Right atrium auricular region (tissue), 2 donors: ENCODE results near the gene CDK4. TPM values are rescaled to one million over a fixed set of nuclear protein-coding genes. Genes with fewer than 3 reads are reported as not detected.

ENCODE experiments used
- DNase-seq: peaks from one replicate; pipeline ENCODE4 v3.0.0-alpha.2; 2019; ENCODE audit warnings: low spot score
- H3K27ac ChIP-seq, 2 donors: fragments of 200-600 bp; sonication (generic); 1 replicate in 1 of 2; 2 replicates in 1 of 2; pipeline ENCODE4 v1.5.1; 2016 to 2019
- H3K27me3 ChIP-seq, 2 donors: fragments of 200-600 bp; sonication (generic); one replicate each; pipeline versions ENCODE4 v1.5.1 to v1.6.0; 2017 to 2019
- H3K36me3 ChIP-seq: fragments of 200-600 bp; sonication (generic); one replicate; pipeline ENCODE4 v1.5.1; 2016
- H3K4me1 ChIP-seq, 2 donors: fragments of 200-600 bp; sonication (generic); one replicate each; pipeline versions ENCODE4 v1.5.1 to v1.6.0; 2017 to 2019
- H3K4me3 ChIP-seq, 2 donors: fragments of 200-600 bp; sonication (generic); 1 replicate in 1 of 2; 2 replicates in 1 of 2; pipeline ENCODE4 v1.5.1; 2017 to 2019; ENCODE audit warnings: mild to moderate bottlenecking in 1 of 2, moderate library complexity in 1 of 2
- H3K9me3 ChIP-seq, 2 donors: fragments of 200-600 bp; sonication (generic); one replicate each; pipeline ENCODE4 v1.5.1; 2019
- total RNA-seq, 2 donors: library from RNA; depleted of rRNA; stranded (reverse); fragments of >200 nt; gene quantifications; one replicate each; pipeline ENCODE4 v1.1.0, GENCODE V29; 2016
- TF ChIP-seq, protein P1 (sequence below), 2 donors: fragments of 200-600 bp; sonication (generic); IDR thresholded peaks; one replicate each; pipeline ENCODE4 v1.5.1; 2019; ENCODE audit warnings: antibody characterized with exemption in 2 of 2

CDK4 gene
- total RNA-seq: 10 to 100 TPM; 32.1 to 59.7 TPM

DNA sequence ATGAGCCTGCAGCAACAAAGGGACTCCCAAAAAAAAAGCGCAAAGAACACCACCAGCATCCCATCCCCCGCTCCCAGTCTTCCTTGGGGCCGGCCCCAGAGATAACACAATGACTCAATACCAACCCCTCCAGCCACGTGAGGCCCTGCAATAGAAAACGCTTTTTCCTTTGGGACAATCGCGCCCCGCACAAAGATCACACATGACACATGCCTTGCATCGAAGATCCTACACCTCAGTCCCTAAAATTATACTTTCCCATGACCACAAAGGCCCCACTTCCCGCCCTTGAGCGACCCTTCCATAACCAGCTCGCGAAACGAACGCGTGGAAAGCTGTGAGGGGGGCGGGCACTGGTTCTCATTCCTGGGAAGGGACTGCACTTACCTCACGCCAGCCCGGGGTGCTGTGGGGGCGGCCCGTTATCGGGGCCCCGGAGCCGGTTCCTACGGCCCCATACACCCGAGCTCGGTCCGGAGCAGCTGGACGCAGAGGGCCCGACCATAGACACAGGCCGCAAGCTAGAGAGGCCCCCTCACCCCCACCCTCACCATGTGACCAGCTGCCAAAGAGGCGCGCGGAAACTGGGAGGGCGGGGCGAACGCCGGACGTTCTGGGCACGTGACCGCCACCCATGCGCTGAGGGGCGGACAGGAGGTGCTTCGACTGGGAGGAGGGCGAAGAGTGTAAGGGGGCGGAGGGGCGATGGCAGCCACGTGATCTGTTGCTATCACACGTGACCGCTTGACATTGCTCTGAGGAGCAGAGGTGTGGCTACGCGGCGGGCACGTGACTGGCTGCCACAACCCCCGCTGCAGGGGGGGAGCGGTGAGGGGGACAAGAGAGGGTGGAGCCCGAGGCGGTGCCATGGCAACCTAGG, at the start of gene CDK4:
CDK4 (minus strand) TSS at position 523 of the 880 bp plus-strand sequence. CDS start 593 bp downstream, outside the sequence.
- peak; percentile 100 for DNase-seq
- Histone ChIP-seq H3K4me3 (peak within 1 kb of the TSS; percentile 66 to 77), H3K27me3 (no peaks in the 10 kb centered on the region), H3K4me1 (peaks cover 0 to 36% of the 10 kb centered on the region in 2 donors), H3K9me3 (no peaks in the 10 kb centered on the region), H3K36me3 (peaks cover 33% of the 10 kb centered on the region), H3K27ac (peak within 1 kb of the TSS; percentile 92 to 93)
- TF ChIP-seq, protein P1, sequence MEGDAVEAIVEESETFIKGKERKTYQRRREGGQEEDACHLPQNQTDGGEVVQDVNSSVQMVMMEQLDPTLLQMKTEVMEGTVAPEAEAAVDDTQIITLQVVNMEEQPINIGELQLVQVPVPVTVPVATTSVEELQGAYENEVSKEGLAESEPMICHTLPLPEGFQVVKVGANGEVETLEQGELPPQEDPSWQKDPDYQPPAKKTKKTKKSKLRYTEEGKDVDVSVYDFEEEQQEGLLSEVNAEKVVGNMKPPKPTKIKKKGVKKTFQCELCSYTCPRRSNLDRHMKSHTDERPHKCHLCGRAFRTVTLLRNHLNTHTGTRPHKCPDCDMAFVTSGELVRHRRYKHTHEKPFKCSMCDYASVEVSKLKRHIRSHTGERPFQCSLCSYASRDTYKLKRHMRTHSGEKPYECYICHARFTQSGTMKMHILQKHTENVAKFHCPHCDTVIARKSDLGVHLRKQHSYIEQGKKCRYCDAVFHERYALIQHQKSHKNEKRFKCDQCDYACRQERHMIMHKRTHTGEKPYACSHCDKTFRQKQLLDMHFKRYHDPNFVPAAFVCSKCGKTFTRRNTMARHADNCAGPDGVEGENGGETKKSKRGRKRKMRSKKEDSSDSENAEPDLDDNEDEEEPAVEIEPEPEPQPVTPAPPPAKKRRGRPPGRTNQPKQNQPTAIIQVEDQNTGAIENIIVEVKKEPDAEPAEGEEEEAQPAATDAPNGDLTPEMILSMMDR (IDR thresholded peaks at IDR 0.05): no peak

- TF ChIP-seq, protein P1 (IDR thresholded peaks at IDR 0.05): no peak
- Histone ChIP-seq H3K36me3 (peaks cover 80% of the 10 kb centered on the region), H3K4me3 (no peak overlapping the region), H3K9me3 (no peaks in the 10 kb centered on the region), H3K4me1 (peaks cover 0 to 8% of the 10 kb centered on the region in 2 donors), H3K27me3 (no peaks in the 10 kb centered on the region), H3K27ac (no peak overlapping the region)
- no peak for DNase-seq
Observed at GRCh38 chr12:57800965-57801364, 48.9 kb upstream of the CDK4 start.

- no peak for DNase-seq
- Histone ChIP-seq H3K9me3 (no peaks in the 10 kb centered on the region), H3K27me3 (no peaks in the 10 kb centered on the region), H3K27ac (no peak overlapping the region), H3K4me3 (no peak overlapping the region), H3K36me3 (peaks cover 81% of the 10 kb centered on the region), H3K4me1 (no peaks in the 10 kb centered on the region)
- TF ChIP-seq, protein P1 (IDR thresholded peaks at IDR 0.05): no peak
Observed at GRCh38 chr12:57797933-57798332, 45.8 kb upstream of the CDK4 start.

GRCh38 chr12:57796996-57797395, 44.9 kb upstream of the CDK4 start:
- DNase-seq: no peak
- Histone ChIP-seq H3K36me3 (peaks cover 81% of the 10 kb centered on the region), H3K4me1 (no peaks in the 10 kb centered on the region), H3K27ac (no peak overlapping the region), H3K4me3 (no peak overlapping the region), H3K9me3 (no peaks in the 10 kb centered on the region), H3K27me3 (no peaks in the 10 kb centered on the region)
- TF ChIP-seq, protein P1 (IDR thresholded peaks at IDR 0.05): no peak

DNA sequence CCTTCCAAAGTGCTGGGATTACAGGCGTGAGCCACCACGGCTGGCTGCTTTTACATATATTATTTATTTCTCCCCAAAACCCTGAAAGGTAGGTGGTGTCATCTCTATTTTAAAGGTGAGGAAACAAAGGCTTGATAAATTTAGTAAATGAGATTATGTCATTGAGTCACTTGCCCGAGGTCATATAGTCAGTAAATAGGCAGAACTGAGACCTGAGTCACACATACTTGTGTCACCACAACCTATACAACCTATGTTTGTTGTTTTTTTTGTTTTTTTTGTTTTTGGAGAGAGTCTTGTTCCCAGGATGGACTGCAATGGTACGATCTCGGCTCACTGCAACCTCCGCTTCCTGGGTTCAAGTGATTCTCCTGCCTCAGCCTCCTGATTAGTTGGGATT, 43.2 kb upstream of the CDK4 start:
- no peaks in the 10 kb centered on the region for H3K9me3 ChIP-seq
- no peaks in the 10 kb centered on the region for H3K4me1 ChIP-seq
- H3K36me3 ChIP-seq: peaks cover 70% of the 10 kb centered on the region
- no peaks in the 10 kb centered on the region for H3K27me3 ChIP-seq
- TF ChIP-seq, protein P1 (IDR thresholded peaks at IDR 0.05): no peak
- no peak overlapping the region for H3K4me3 ChIP-seq
- H3K27ac ChIP-seq: no peak overlapping the region
- no peak for DNase-seq
